ENCODE measurements around the gene TLR9. TPM values are rescaled to one million over a fixed set of nuclear protein-coding genes. Genes with fewer than 3 reads are reported as not detected.

Gene TLR9
- total and polyA plus RNA-seq, 2 donors (not counting 1 experiment from before 2014, with no cell fraction given), result under 0.01 TPM; not detected in 1

DNA sequence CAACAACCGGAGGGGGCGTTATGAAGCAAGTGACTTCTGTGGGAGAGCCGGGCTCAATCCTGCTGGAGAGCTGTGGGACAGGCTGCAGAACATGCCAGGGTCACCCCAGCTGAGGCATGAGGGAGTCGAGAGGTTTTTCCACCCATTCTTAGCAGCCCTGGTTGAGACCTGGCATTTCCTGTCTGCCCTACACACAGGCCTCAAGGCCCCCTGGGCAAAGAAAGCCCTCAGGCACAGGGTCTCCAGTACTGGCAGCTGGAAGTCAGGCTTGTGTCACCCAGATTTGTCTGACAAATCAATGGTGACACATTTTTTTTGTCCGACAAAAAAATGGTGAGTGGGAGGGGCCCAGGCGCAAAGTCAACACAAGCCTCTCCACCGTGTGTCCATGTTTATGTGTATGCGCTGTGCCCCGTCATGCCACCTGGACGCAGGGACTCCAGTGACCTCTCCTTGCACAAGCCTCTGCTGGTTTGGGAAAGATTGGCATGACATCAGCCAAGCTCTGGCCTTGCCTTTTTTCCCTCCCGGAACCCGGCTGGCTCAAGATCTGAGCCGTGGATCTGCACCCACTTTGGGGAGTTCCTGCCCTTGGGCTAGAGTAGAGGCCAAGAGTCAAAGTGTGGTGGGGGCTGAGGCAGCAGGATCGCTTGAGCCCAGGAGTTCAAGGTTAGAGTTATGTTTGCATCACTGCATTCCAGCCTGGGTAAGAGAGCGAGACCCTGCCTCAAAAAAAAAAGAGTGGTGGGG is 48.3 kb downstream of the TLR9 start:
- no peak overlapping the region for H3K27ac ChIP-seq (ENCODE audit: insufficient read depth, low read length)

DNA sequence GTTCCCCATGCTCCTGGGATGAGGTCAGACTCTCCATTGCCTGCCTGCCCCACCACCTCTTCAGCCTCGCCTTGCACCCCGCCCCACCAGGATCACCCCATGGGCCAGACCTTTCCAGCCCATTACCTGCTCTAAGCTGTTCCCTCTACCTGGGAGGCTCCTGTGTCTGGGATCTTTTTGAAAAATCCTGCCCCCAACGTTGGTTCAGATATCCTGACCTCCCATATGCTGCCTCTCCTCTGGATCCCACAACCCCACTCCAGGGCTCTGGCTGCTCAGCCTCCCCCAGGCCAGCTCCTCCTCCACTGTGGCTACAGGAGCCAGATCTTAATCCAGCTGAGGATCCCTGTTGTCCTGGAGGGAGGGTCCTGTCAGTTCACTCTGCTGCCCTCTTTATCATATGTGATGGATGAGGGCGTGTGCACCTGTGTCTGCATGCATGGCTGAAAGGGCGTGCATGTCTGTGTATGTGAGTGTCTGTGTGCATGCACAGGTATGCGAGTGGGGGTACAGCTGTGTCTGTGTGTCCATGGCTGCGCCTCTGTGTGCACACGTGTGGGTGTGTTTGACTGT is 49.2 kb downstream of the TLR9 start:
- DNase-seq (ENCODE audit: low read depth in 2 of 2), result no peak
- no peak overlapping the region for H3K9ac ChIP-seq (ENCODE audit: insufficient read depth, low read length)
- H3K4me3 ChIP-seq (replicated peaks in 1 of 4; ENCODE audit: control extremely low read depth in 1 of 4, insufficient read depth in 1 of 4, low read depth in 3 of 4, low read length in 4 of 4), result no peak overlapping the region
- peaks cover 7% of the 10 kb centered on the region for H3K4me1 ChIP-seq (ENCODE audit: control insufficient read depth, extremely low read depth, insufficient read depth, low read length)
- no peak for TF ChIP-seq EZH2 (IDR thresholded peaks at IDR 0.05; ENCODE audit: low read length, missing control alignments)
- TF ChIP-seq, protein P1, sequence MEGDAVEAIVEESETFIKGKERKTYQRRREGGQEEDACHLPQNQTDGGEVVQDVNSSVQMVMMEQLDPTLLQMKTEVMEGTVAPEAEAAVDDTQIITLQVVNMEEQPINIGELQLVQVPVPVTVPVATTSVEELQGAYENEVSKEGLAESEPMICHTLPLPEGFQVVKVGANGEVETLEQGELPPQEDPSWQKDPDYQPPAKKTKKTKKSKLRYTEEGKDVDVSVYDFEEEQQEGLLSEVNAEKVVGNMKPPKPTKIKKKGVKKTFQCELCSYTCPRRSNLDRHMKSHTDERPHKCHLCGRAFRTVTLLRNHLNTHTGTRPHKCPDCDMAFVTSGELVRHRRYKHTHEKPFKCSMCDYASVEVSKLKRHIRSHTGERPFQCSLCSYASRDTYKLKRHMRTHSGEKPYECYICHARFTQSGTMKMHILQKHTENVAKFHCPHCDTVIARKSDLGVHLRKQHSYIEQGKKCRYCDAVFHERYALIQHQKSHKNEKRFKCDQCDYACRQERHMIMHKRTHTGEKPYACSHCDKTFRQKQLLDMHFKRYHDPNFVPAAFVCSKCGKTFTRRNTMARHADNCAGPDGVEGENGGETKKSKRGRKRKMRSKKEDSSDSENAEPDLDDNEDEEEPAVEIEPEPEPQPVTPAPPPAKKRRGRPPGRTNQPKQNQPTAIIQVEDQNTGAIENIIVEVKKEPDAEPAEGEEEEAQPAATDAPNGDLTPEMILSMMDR (conservative IDR thresholded peaks at IDR 0.05 in 1 of 2, IDR thresholded peaks at IDR 0.05 in 1 of 2; ENCODE audit: low read depth in 1 of 2, low read length in 2 of 2), result no peak
- H3K4me2 ChIP-seq (ENCODE audit: extremely low read depth, insufficient read depth, low read length), result no peak overlapping the region
- H4K20me1 ChIP-seq (ENCODE audit: control insufficient read depth, extremely low read depth, insufficient read depth, low read length), result no peaks in the 10 kb centered on the region
- H3K27me3 ChIP-seq (ENCODE audit: control insufficient read depth, insufficient read depth, low read length), result no peaks in the 10 kb centered on the region
- H3K36me3 ChIP-seq (ENCODE audit: control insufficient read depth, insufficient read depth, low read length), result no peaks in the 10 kb centered on the region
- no peaks in the 10 kb centered on the region for H3K9me3 ChIP-seq (ENCODE audit: control insufficient read depth, insufficient read depth, low read depth, low read length)
- H3K27ac ChIP-seq (ENCODE audit: insufficient read depth, low read length), result no peak overlapping the region
- no peak overlapping the region for H2AFZ ChIP-seq (ENCODE audit: low read length)
- H3K79me2 ChIP-seq (ENCODE audit: control insufficient read depth, insufficient read depth, low read length), result no peaks in the 10 kb centered on the region

More for the DNA sequence above, 48.3 kb downstream of the TLR9 start:
- TF ChIP-seq, protein P1 (conservative IDR thresholded peaks at IDR 0.05 in 1 of 2, IDR thresholded peaks at IDR 0.05 in 1 of 2; ENCODE audit: low read depth in 1 of 2, low read length in 2 of 2), result no peak
- Histone ChIP-seq H3K4me1 (ENCODE audit: control insufficient read depth, extremely low read depth, insufficient read depth, low read length) (peaks cover 2% of the 10 kb centered on the region), H4K20me1 (ENCODE audit: control insufficient read depth, extremely low read depth, insufficient read depth, low read length) (no peaks in the 10 kb centered on the region), H3K4me3 (replicated peaks in 1 of 4; ENCODE audit: control extremely low read depth in 1 of 4, insufficient read depth in 1 of 4, low read depth in 3 of 4, low read length in 4 of 4) (no peak overlapping the region), H3K27me3 (ENCODE audit: control insufficient read depth, insufficient read depth, low read length) (no peaks in the 10 kb centered on the region), H3K36me3 (ENCODE audit: control insufficient read depth, insufficient read depth, low read length) (no peaks in the 10 kb centered on the region), H3K9ac (ENCODE audit: insufficient read depth, low read length) (no peak overlapping the region), H3K79me2 (ENCODE audit: control insufficient read depth, insufficient read depth, low read length) (no peaks in the 10 kb centered on the region), H3K4me2 (ENCODE audit: extremely low read depth, insufficient read depth, low read length) (no peak overlapping the region), H3K9me3 (ENCODE audit: control insufficient read depth, insufficient read depth, low read depth, low read length) (no peaks in the 10 kb centered on the region), H2AFZ (ENCODE audit: low read length) (no peak overlapping the region)
- no peak for DNase-seq (ENCODE audit: low read depth in 2 of 2)

- no peaks in the 10 kb centered on the region for H3K27me3 ChIP-seq (ENCODE audit: control insufficient read depth, insufficient read depth, low read length)
- H3K27ac ChIP-seq (ENCODE audit: insufficient read depth, low read length), result no peak overlapping the region
- H4K20me1 ChIP-seq (ENCODE audit: control insufficient read depth, extremely low read depth, insufficient read depth, low read length), result no peaks in the 10 kb centered on the region
- no peak for DNase-seq (ENCODE audit: low read depth in 2 of 2)
- no peak overlapping the region for H2AFZ ChIP-seq (ENCODE audit: low read length)
- no peaks in the 10 kb centered on the region for H3K36me3 ChIP-seq (ENCODE audit: control insufficient read depth, insufficient read depth, low read length)
- peaks cover 9% of the 10 kb centered on the region for H3K4me1 ChIP-seq (ENCODE audit: control insufficient read depth, extremely low read depth, insufficient read depth, low read length)
- H3K79me2 ChIP-seq (ENCODE audit: control insufficient read depth, insufficient read depth, low read length), result no peaks in the 10 kb centered on the region
- no peak overlapping the region for H3K9ac ChIP-seq (ENCODE audit: insufficient read depth, low read length)
- H3K4me2 ChIP-seq (ENCODE audit: extremely low read depth, insufficient read depth, low read length), result no peak overlapping the region
- TF ChIP-seq EZH2 (IDR thresholded peaks at IDR 0.05; ENCODE audit: low read length, missing control alignments), result no peak
- TF ChIP-seq, protein P1 (conservative IDR thresholded peaks at IDR 0.05 in 1 of 2, IDR thresholded peaks at IDR 0.05 in 1 of 2; ENCODE audit: low read depth in 1 of 2, low read length in 2 of 2), result no peak
- H3K4me3 ChIP-seq (replicated peaks in 1 of 4; ENCODE audit: control extremely low read depth in 1 of 4, insufficient read depth in 1 of 4, low read depth in 3 of 4, low read length in 4 of 4), result no peak overlapping the region
- H3K9me3 ChIP-seq (ENCODE audit: control insufficient read depth, insufficient read depth, low read depth, low read length), result no peaks in the 10 kb centered on the region
These were observed 49.8 kb downstream of the TLR9 start for GRCh38 chr3:52175416-52176179.

Data from fibroblast of lung (primary cell).